Measurements from ENCODE around the gene CAMK2B. TPM values are rescaled to one million over a fixed set of nuclear protein-coding genes. Genes with fewer than 3 reads are reported as not detected.

CAMK2B gene
- total RNA-seq (under 1 TPM in 2 of 5 experiments, not detected in 3; 0.12 to 0.61 TPM), polyA plus RNA-seq (not detected), total RNA-seq (not detected)

GRCh38 chr7:44325201-44325671 lies at the start of gene CAMK2B:
CAMK2B (minus strand) TSS chr7:44325594; CDS start chr7:44325421, 173 bp downstream.
- Histone ChIP-seq H3K9me3 (ENCODE audit: control insufficient read depth in 2 of 3, low read length in 3 of 3) (no peaks in the 10 kb centered on the region), H3K27me3 (ENCODE audit: control insufficient read depth in 2 of 2, insufficient read depth in 2 of 2, low read length in 2 of 2) (peaks cover 0 to 4% of the 10 kb centered on the region in 2 donors), H3K4me1 (ENCODE audit: control insufficient read depth in 2 of 2, insufficient read depth in 2 of 2, low read length in 2 of 2) (no peaks in the 10 kb centered on the region), H3K27ac (ENCODE audit: low read depth, low read length) (no peak within 1 kb of the TSS), H3K4me3 (ENCODE audit: low read length) (no peak within 1 kb of the TSS), H3K36me3 (ENCODE audit: control insufficient read depth in 2 of 3, insufficient read depth in 3 of 3, low read length in 3 of 3) (no peaks in the 10 kb centered on the region)
- ChIA-PET POLR2A (no interaction called here), CTCF (no interaction called here)
- Mint-ChIP-seq H3K27ac (peak within 1 kb of the TSS in 1 of 9 donors; percentile 11), H3K27me3 (peaks cover 20 to 44% (median 35%) of the 10 kb centered on the region in 5 donors), H3K36me3 (peaks cover 0 to 4% (median 0%) of the 10 kb centered on the region in 5 donors), H3K4me1 (peaks cover 4 to 10% (median 6%) of the 10 kb centered on the region in 7 donors), H3K4me3 (peak within 1 kb of the TSS; percentile 60 to 99 (median 80)), H3K9me3 (peaks cover 0 to 4% (median 0%) of the 10 kb centered on the region in 11 donors)
- intact Hi-C loops (cut with micrococcal nuclease): no loop called here
- peak in 1 of 9 donors; percentile 41 for DNase-seq
- no peak for ATAC-seq

- no peaks in the 10 kb centered on the region for H3K36me3 ChIP-seq (ENCODE audit: control insufficient read depth in 2 of 3, insufficient read depth in 3 of 3, low read length in 3 of 3)
- no peak overlapping the region for H3K4me3 Mint-ChIP-seq
- no peak for ATAC-seq
- no peaks in the 10 kb centered on the region for H3K9me3 ChIP-seq (ENCODE audit: control insufficient read depth in 2 of 3, low read length in 3 of 3)
- H3K27me3 ChIP-seq (ENCODE audit: control insufficient read depth in 2 of 2, insufficient read depth in 2 of 2, low read length in 2 of 2): peaks cover 0 to 4% of the 10 kb centered on the region in 2 donors
- H3K27ac Mint-ChIP-seq: peak overlapping the region in 1 of 9 donors; percentile 46
- H3K27ac ChIP-seq (ENCODE audit: low read depth, low read length): no peak overlapping the region
- peaks cover 6 to 15% (median 9%) of the 10 kb centered on the region in 7 donors for H3K4me1 Mint-ChIP-seq
- H3K4me3 ChIP-seq (ENCODE audit: low read length): no peak overlapping the region
- no peak for DNase-seq
- POLR2A ChIA-PET: no interaction called here
- intact Hi-C loops (cut with micrococcal nuclease): no loop called here
- no peaks in the 10 kb centered on the region for H3K36me3 Mint-ChIP-seq
- CTCF ChIA-PET: no interaction called here
- peaks cover 0 to 8% (median 3%) of the 10 kb centered on the region in 11 donors for H3K9me3 Mint-ChIP-seq
- H3K27me3 Mint-ChIP-seq: peaks cover 9 to 24% (median 14%) of the 10 kb centered on the region in 5 donors
- H3K4me1 ChIP-seq (ENCODE audit: control insufficient read depth in 2 of 2, insufficient read depth in 2 of 2, low read length in 2 of 2): no peaks in the 10 kb centered on the region
Observed at GRCh38 chr7:44374007-44374763, 48.8 kb upstream of the CAMK2B start.

- no peak for ATAC-seq
- H3K27ac ChIP-seq (ENCODE audit: low read depth, low read length): no peak overlapping the region
- Mint-ChIP-seq H3K27ac (no peak overlapping the region), H3K27me3 (peaks cover 13 to 30% (median 18%) of the 10 kb centered on the region in 5 donors), H3K4me1 (peaks cover 6 to 19% (median 10%) of the 10 kb centered on the region in 7 donors), H3K9me3 (peaks cover 0 to 11% (median 7%) of the 10 kb centered on the region in 11 donors), H3K36me3 (no peaks in the 10 kb centered on the region), H3K4me3 (no peak overlapping the region)
- intact Hi-C loops (cut with micrococcal nuclease): no loop called here
- no peaks in the 10 kb centered on the region for H3K4me1 ChIP-seq (ENCODE audit: control insufficient read depth in 2 of 2, insufficient read depth in 2 of 2, low read length in 2 of 2)
- ChIA-PET CTCF (no interaction called here), POLR2A (no interaction called here)
- H3K9me3 ChIP-seq (ENCODE audit: control insufficient read depth in 2 of 3, low read length in 3 of 3): peaks cover 0 to 6% (median 0%) of the 10 kb centered on the region in 3 experiments
- H3K27me3 ChIP-seq (ENCODE audit: control insufficient read depth in 2 of 2, insufficient read depth in 2 of 2, low read length in 2 of 2): peaks cover 0 to 4% of the 10 kb centered on the region in 2 donors
- DNase-seq: no peak
- no peak overlapping the region for H3K4me3 ChIP-seq (ENCODE audit: low read length)
- H3K36me3 ChIP-seq (ENCODE audit: control insufficient read depth in 2 of 3, insufficient read depth in 3 of 3, low read length in 3 of 3): no peaks in the 10 kb centered on the region
Observed at GRCh38 chr7:44373418-44373740, 48.0 kb upstream of the CAMK2B start.

- Histone ChIP-seq H3K27me3 (ENCODE audit: control insufficient read depth in 2 of 2, insufficient read depth in 2 of 2, low read length in 2 of 2) (peaks cover 0 to 4% of the 10 kb centered on the region in 2 donors), H3K27ac (ENCODE audit: low read depth, low read length) (no peak overlapping the region), H3K9me3 (ENCODE audit: control insufficient read depth in 2 of 3, low read length in 3 of 3) (peaks cover 0 to 8% (median 0%) of the 10 kb centered on the region in 3 experiments), H3K4me3 (ENCODE audit: low read length) (no peak overlapping the region), H3K36me3 (ENCODE audit: control insufficient read depth in 2 of 3, insufficient read depth in 3 of 3, low read length in 3 of 3) (no peaks in the 10 kb centered on the region), H3K4me1 (ENCODE audit: control insufficient read depth in 2 of 2, insufficient read depth in 2 of 2, low read length in 2 of 2) (no peaks in the 10 kb centered on the region)
- Mint-ChIP-seq H3K4me3 (no peak overlapping the region), H3K27me3 (peaks cover 13 to 35% (median 18%) of the 10 kb centered on the region in 5 donors), H3K9me3 (peaks cover 0 to 11% (median 8%) of the 10 kb centered on the region in 11 donors), H3K36me3 (no peaks in the 10 kb centered on the region), H3K27ac (no peak overlapping the region), H3K4me1 (peaks cover 6 to 19% (median 10%) of the 10 kb centered on the region in 7 donors)
- intact Hi-C loops (cut with micrococcal nuclease): no loop called here
- CTCF ChIA-PET: no interaction called here
- DNase-seq (no peak), ATAC-seq (no peak)
- POLR2A ChIA-PET: interaction anchor here (1.0 kb wide), 1 partner anchor 201 kb away, joined by 4 read pairs; the partner anchor contains the start of gene DDX56
Observed at GRCh38 chr7:44372560-44373417, 47.4 kb upstream of the CAMK2B start.

- Mint-ChIP-seq H3K27ac (no peak overlapping the region), H3K4me1 (peaks cover 2 to 13% (median 8%) of the 10 kb centered on the region in 7 donors), H3K9me3 (peaks cover 0 to 11% (median 8%) of the 10 kb centered on the region in 11 donors), H3K36me3 (peaks cover 0 to 4% (median 0%) of the 10 kb centered on the region in 5 donors), H3K4me3 (peak overlapping the region in 1 of 10 donors; percentile 16), H3K27me3 (peaks cover 13 to 56% (median 30%) of the 10 kb centered on the region in 5 donors)
- POLR2A ChIA-PET: no interaction called here
- Histone ChIP-seq H3K9me3 (ENCODE audit: control insufficient read depth in 2 of 3, low read length in 3 of 3) (peaks cover 0 to 8% (median 0%) of the 10 kb centered on the region in 3 experiments), H3K4me1 (ENCODE audit: control insufficient read depth in 2 of 2, insufficient read depth in 2 of 2, low read length in 2 of 2) (no peaks in the 10 kb centered on the region), H3K27me3 (ENCODE audit: control insufficient read depth in 2 of 2, insufficient read depth in 2 of 2, low read length in 2 of 2) (peaks cover 0 to 4% of the 10 kb centered on the region in 2 donors), H3K4me3 (ENCODE audit: low read length) (no peak overlapping the region), H3K27ac (ENCODE audit: low read depth, low read length) (no peak overlapping the region), H3K36me3 (ENCODE audit: control insufficient read depth in 2 of 3, insufficient read depth in 3 of 3, low read length in 3 of 3) (no peaks in the 10 kb centered on the region)
- CTCF ChIA-PET: no interaction called here
- intact Hi-C loops (cut with micrococcal nuclease): no loop called here
- ATAC-seq (no peak), DNase-seq (no peak)
Observed at GRCh38 chr7:44368885-44369284, 43.5 kb upstream of the CAMK2B start.

GRCh38 chr7:44368455-44368854 lies 43.1 kb upstream of the CAMK2B start:
- no peaks in the 10 kb centered on the region for H3K4me1 ChIP-seq (ENCODE audit: control insufficient read depth in 2 of 2, insufficient read depth in 2 of 2, low read length in 2 of 2)
- CTCF ChIA-PET: interaction anchor here (0.7 kb wide), 1 partner anchor 12 kb away, joined by 3 read pairs; no protein-coding TSS in a partner anchor
- Mint-ChIP-seq H3K9me3 (peaks cover 0 to 11% (median 8%) of the 10 kb centered on the region in 11 donors), H3K4me3 (no peak overlapping the region), H3K27ac (no peak overlapping the region), H3K27me3 (peaks cover 13 to 57% (median 30%) of the 10 kb centered on the region in 5 donors), H3K4me1 (peaks cover 1 to 13% (median 8%) of the 10 kb centered on the region in 7 donors), H3K36me3 (peaks cover 0 to 4% (median 0%) of the 10 kb centered on the region in 5 donors)
- no peaks in the 10 kb centered on the region for H3K36me3 ChIP-seq (ENCODE audit: control insufficient read depth in 2 of 3, insufficient read depth in 3 of 3, low read length in 3 of 3)
- peaks cover 0 to 4% of the 10 kb centered on the region in 2 donors for H3K27me3 ChIP-seq (ENCODE audit: control insufficient read depth in 2 of 2, insufficient read depth in 2 of 2, low read length in 2 of 2)
- DNase-seq: no peak
- H3K27ac ChIP-seq (ENCODE audit: low read depth, low read length): no peak overlapping the region
- intact Hi-C loops (cut with micrococcal nuclease): no loop called here
- H3K4me3 ChIP-seq (ENCODE audit: low read length): no peak overlapping the region
- POLR2A ChIA-PET: no interaction called here
- ATAC-seq: no peak
- H3K9me3 ChIP-seq (ENCODE audit: control insufficient read depth in 2 of 3, low read length in 3 of 3): peaks cover 0 to 8% (median 0%) of the 10 kb centered on the region in 3 experiments

Data from naive thymus-derived CD4-positive, alpha-beta T cell (primary cell).